Lung (tissue), 12 donors: ENCODE results near the gene C2orf15. TPM values are rescaled to one million over a fixed set of nuclear protein-coding genes. Genes with fewer than 3 reads are reported as not detected.

Source experiments
- ATAC-seq: fragments of 200-7000 bp; cut with Tn5 transposase; one replicate; pipeline ENCODE4 v1.9.1; 2020; ENCODE audit warnings: moderate number of reproducible peaks; ENCODE audit not compliant: insufficient read depth, low FRiP score
- DNase-seq, 3 donors: peaks; one replicate each; pipeline ENCODE4 v3.0.0-alpha.2; 2013 to 2017
- H3K27ac ChIP-seq, 2 donors: one replicate each; pipeline ENCODE4 v1.5.1; 2013; ENCODE audit warnings: mild to moderate bottlenecking in 2 of 2, moderate library complexity in 2 of 2, control low read depth in 1 of 2, inconsistent platforms in 1 of 2, low read depth in 1 of 2, low read length in 1 of 2
- H3K27me3 ChIP-seq, 3 donors: one replicate each; pipeline ENCODE4 v1.5.1; 2013; ENCODE audit warnings: low read length in 2 of 3; ENCODE audit not compliant: control insufficient read depth in 3 of 3, insufficient read depth in 3 of 3
- H3K36me3 ChIP-seq, 4 donors: one replicate each; pipeline ENCODE4 v1.5.1; 2013; ENCODE audit warnings: low read length in 4 of 4, mild to moderate bottlenecking in 1 of 4, moderate library complexity in 1 of 4; ENCODE audit not compliant: control insufficient read depth in 4 of 4, insufficient read depth in 4 of 4
- H3K4me1 ChIP-seq, 5 donors: one replicate each; pipeline ENCODE4 v1.5.1; 2013; ENCODE audit warnings: low read length in 5 of 5, mild to moderate bottlenecking in 2 of 5, moderate library complexity in 1 of 5; ENCODE audit not compliant: control insufficient read depth in 5 of 5, insufficient read depth in 5 of 5
- H3K4me3 ChIP-seq: one replicate; pipeline ENCODE4 v1.5.1; 2013; ENCODE audit warnings: mild to moderate bottlenecking, control low read depth, moderate library complexity
- H3K9ac ChIP-seq, 2 donors: one replicate each; pipeline ENCODE4 v1.5.1; 2013; ENCODE audit warnings: low read length in 2 of 2, control low read depth in 1 of 2; ENCODE audit not compliant: insufficient read depth in 1 of 2
- H3K9me3 ChIP-seq, 4 donors: one replicate each; pipeline ENCODE4 v1.5.1; 2013; ENCODE audit warnings: low read length in 3 of 4, mild to moderate bottlenecking in 1 of 4, moderate library complexity in 1 of 4; ENCODE audit not compliant: control insufficient read depth in 4 of 4, insufficient read depth in 3 of 4
- CTCF ChIP-seq: IDR thresholded peaks from 2 replicates; pipeline ENCODE4 v1.5.1; 2012; ENCODE audit warnings: mild to moderate bottlenecking; ENCODE audit errors: control extremely low read depth, extremely low read depth
- WGBS, 2 donors: extraction: QIAGEN DNeasy Blood & Tissue Kit; methylation state at CpG; one replicate each; pipeline ENCODE4 v1.1.7; 2013; 5-methylcytosine and 5-hydroxymethylcytosine counted together
- polyA plus RNA-seq, 2 donors: library from polyadenylated mRNA; stranded (reverse); fragments of 200-250 nt; gene quantifications; one replicate each; pipeline ENCODE4 v1.2.1, GENCODE V29; 2013
- total RNA-seq, 2 donors: library from RNA; depleted of rRNA in 1 of 2; stranded (reverse); fragments of >200 nt in 1 of 2; gene quantifications; one replicate each; pipeline ENCODE4 v1.2.1, GENCODE V29; 2014 to 2021
- donor health status: control.
- donor health status: control.
- donor health status: Bipolar disorder and iron deficiency.
- donor health status: healthy.
- donor health status: DM: yes; HTN: yes; CAD: no.

C2orf15 gene
- total and polyA plus RNA-seq, 4 donors: 2.2 to 4.8 (median 3.2) TPM

- Histone ChIP-seq H3K27ac (no peak overlapping the region), H3K4me3 (no peak overlapping the region), H3K27me3 (no peaks in the 10 kb centered on the region), H3K9ac (no peak overlapping the region), H3K9me3 (no peaks in the 10 kb centered on the region), H3K4me1 (peaks cover 0 to 2% (median 0%) of the 10 kb centered on the region in 5 donors), H3K36me3 (peaks cover 8 to 17% (median 13%) of the 10 kb centered on the region in 4 donors)
- TF ChIP-seq CTCF: no peak
- 47 to 66% methylated on average over 1 of the region's 1 CpG for WGBS, 2 donors
- ATAC-seq: no peak
- DNase-seq: no peak
Observed at GRCh38 chr2:99169534-99169933, 28.0 kb downstream of the C2orf15 start.

- Histone ChIP-seq H3K27me3 (no peaks in the 10 kb centered on the region), H3K4me1 (no peaks in the 10 kb centered on the region), H3K9me3 (no peaks in the 10 kb centered on the region), H3K36me3 (peaks cover 8 to 14% (median 10%) of the 10 kb centered on the region in 4 donors), H3K9ac (no peak overlapping the region), H3K27ac (no peak overlapping the region), H3K4me3 (no peak overlapping the region)
- TF ChIP-seq CTCF: no peak
- DNase-seq (no peak), ATAC-seq (no peak)
- WGBS, 2 donors: 97% methylated on average over 8 of the region's 8 CpGs
Observed at GRCh38 chr2:99171377-99172140, 30.1 kb downstream of the C2orf15 start.

GRCh38 chr2:99180755-99181623 is 39.5 kb downstream of the C2orf15 start, which contains the start of the genes MITD1 and MRPL30:
Gene MITD1, minus strand, starts transcription at chr2:99181058. Its CDS starts 77 bp downstream, at chr2:99180981.
Gene MRPL30, plus strand, starts transcription at chr2:99181184. Its CDS starts 5,020 bp downstream, at chr2:99186204.
- peak within 1 kb of the TSS; percentile 76 to 95 for H3K27ac ChIP-seq

More at GRCh38 chr2:99180755-99181623, 39.5 kb downstream of the C2orf15 start, which contains the start of the genes MITD1 and MRPL30:
- Histone ChIP-seq H3K27me3 (no peaks in the 10 kb centered on the region), H3K36me3 (no peaks in the 10 kb centered on the region), H3K4me3 (peak within 1 kb of the TSS; percentile 98), H3K9me3 (peaks cover 0 to 3% (median 0%) of the 10 kb centered on the region in 4 donors), H3K4me1 (peaks cover 0 to 18% (median 7%) of the 10 kb centered on the region in 5 donors), H3K9ac (peak within 1 kb of the TSS; percentile 81 to 97)
- DNase-seq: peak; percentile 96 to 98 (median 98)
- 0% methylated on average over 39 of the region's 39 CpGs for WGBS, 2 donors
- peak; percentile 91 for ATAC-seq
- no peak for TF ChIP-seq CTCF
